ENCODE results near the gene CNTNAP2. TPM values are rescaled to one million over a fixed set of nuclear protein-coding genes. Genes with fewer than 3 reads are reported as not detected.

Gene CNTNAP2
- total and polyA plus RNA-seq, 2 of the 8 experiments (the other 6 are each of a cell fraction or from before 2014, with no cell fraction given) = 27.9 to 71.0 TPM

DNA sequence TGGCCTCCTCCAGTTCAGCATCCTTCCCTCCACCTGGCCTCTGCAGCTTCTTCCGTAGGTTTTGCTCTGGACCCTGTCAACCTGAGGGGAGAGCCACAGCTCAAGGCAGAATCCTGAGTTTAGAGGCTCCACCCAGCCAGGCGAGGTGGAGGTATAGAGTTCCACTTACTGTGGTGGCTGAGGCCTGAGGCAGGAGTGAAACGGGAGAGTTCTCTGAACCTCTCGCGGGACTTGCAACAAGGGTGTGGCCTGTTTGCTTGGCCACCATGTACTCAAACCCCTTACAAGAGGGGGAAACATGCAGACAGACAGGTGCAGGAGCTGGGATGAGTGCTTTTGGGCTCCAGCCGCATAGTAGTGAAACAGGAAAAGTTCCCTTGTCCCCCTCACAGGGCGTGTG, 2320.0 kb downstream of the CNTNAP2 start (continued):
- no peak for TF ChIP-seq CHD7 (IDR thresholded peaks at IDR 0.05; ENCODE audit: insufficient replicate concordance, low read length)
